CD4-positive, alpha-beta T cell treated with Interleukin-1 beta for 1 hour (primary cell): ENCODE results near the gene FAM47E.

Experiments used
- DNase-seq, 2 donors: peaks; one replicate each; pipeline ENCODE4 v3.0.0-alpha.2; 2020 to 2022

FAM47E gene

GRCh38 chr4:76251441-76252270 lies at the start of gene FAM47E:
Gene FAM47E, plus strand, starts transcription at chr4:76251721. Its CDS starts 26 bp downstream, at chr4:76251747.
- peak; percentile 20 to 56 for DNase-seq

- no peak for DNase-seq
Measured at GRCh38 chr4:76203541-76203940, 48.0 kb upstream of the FAM47E start.

GRCh38 chr4:76204936-76205335 lies 46.6 kb upstream of the FAM47E start:
- DNase-seq = no peak

DNA sequence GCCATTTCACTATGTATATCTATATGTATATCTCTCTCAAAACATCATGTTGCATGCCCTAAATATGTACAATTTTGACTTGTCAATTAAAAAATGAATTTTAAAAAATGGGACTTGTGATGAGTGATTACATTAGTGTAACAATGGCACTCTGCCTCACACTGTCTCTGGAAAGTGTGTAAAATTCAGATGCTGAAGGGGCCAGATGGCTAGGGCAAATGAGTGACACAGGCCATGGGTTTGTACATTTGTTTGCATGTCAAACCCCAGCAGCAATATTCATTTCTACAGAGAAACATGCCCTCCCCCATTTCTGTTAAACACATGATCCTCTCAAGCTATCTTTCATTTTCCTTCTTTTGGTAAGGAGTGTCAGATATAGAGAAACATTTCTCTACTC lies 46.0 kb upstream of the FAM47E start:
- no peak for DNase-seq

DNA sequence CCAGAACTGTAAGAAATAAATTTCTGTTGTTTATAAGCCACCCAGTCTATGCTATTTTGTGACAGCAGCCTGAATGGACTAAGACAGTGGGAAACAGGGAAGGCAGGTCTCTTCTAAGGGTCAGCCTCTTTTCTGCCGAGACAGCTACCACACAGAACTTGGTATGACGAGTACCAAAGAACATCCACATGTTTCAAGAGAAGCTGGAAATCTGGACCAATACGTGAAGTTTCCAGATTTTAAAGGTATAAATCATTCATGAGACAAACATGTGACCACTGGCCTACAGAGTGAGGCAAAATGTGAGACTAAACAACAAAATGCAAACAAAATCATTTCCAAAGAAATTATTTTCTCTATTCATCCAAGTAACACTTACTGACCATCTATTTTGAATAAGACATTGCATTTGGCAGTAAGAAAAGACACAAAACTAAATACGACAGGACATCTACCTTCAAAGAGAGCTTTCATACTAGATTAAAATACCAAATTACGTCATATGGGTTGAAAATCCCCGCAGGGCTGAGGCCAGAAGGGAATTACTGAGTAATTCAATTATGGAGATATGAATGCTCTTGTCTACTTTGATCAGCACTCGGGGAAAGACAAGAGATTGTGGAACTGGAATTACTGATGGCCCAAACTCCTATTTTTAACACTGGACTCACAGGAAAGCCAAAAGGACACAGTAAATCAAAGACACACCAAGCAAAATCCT lies 45.1 kb upstream of the FAM47E start:
- DNase-seq = no peak

DNA sequence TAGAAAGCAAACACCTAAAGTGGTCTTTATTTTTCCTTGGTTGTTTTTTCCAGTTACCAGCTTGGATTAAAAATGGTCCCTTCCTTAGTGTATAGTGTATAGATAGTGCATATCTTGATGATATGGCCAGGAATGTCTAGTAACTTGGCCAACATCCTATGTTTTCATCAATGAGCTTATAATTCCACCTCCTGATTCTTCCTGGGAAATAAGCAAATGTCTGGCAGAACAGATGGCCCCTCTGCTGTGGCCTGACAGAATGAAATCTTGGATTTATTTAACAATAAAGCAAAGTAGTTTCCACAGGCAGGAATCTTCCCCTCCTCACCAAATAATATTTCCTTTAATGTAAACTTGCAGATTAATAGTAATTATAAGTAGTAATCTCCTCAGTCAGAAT lies 44.0 kb upstream of the FAM47E start:
- DNase-seq = no peak

DNA sequence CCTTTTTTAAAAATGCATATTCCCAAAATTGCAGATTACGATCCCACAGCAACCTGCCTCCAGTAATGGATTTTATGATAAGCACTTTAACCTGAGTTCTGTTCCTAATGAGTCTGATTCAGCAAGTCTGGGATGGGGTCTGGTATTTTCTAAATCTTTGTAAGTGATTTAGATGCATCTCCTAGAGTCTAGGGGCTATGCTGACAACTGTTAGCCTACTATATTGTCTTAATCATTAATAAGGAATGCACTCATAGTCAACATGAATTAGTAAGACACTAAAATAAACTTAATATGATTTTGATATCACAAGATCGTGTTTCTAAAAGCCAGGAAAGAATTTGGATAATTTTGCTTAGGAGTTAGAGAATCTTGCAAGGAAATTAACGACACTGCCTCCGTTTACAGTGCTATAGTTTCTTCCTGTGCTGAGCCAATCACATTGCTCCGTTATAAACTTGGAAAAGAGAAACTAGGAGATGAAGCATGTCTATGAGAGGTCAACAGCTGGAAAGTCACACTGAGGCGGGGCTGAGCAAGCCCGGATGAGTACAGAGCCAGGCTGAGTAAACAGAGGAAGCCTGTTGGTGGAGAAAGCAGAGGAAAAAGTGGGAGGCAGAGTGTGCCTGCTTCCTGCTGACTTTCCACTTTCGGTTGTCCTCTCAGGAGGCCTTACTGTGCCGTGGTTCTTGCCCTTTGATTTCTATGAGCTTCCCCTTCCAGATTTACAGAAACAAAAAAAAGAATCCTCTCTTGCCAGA lies 43.3 kb upstream of the FAM47E start:
- no peak for DNase-seq

- no peak for DNase-seq
Measured at GRCh38 chr4:76209881-76210280, 41.6 kb upstream of the FAM47E start.

DNA sequence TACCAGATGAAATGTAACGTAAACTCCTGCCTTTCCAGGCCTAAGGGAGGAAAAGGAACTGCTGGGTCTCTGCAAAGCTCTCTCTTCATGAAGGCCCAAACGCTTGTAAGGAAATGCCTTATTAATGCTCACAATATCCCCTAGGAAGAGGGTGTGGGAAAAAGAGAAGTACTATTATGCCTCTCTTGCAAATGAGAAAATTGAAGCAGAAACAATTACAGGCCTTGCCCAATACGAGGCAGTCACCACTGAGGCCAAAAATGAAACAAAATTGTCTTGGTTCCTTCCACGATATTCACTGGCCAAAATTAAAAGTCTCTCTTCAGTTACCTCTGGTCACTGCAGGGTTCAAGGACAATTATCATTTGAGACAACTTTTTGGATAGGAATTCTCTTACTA lies 41.1 kb upstream of the FAM47E start:
- no peak for DNase-seq

DNA sequence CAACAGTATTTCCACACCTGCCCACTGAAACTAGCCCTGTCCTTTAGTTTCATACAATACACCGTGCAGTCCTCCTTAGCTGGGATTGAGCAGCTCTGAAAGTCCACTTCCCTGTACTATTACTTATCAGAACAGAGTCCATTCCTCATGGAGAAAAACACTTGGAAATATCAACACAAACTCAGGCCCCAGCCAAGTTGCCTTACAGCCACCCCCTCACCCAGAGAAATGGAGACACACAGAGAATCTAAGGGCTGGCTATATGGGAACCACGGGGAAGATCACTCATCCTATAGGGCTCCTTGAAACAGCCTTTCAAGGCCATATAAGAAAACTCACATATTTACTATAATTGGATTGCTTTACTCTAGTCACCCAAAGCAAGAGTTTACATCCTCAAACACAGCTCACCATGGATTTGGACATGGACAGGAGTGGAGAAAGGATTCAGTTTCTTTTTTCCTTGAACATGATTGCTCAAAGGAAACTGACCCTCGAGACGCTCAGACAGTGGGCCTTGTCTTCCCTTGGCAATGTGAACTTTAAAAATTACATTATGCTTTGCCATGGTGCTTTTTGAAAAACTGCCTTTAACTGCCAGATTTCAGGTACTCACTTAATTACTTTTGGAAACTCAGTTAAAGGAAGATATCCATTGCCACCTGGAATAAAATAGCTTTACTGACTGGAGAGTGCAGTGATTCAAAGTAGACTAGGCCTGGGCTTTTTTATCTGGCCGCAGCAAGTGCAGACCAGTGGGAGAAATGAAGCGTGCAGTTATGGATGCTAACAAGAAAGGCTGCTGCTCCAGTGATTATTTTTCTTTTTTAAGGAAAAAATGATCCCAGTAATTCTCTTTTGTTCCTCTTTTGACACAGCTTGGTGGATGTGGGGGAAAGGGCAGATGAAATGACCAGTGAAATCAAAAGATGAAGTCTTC lies 39.5 kb upstream of the FAM47E start:
- DNase-seq = no peak

DNA sequence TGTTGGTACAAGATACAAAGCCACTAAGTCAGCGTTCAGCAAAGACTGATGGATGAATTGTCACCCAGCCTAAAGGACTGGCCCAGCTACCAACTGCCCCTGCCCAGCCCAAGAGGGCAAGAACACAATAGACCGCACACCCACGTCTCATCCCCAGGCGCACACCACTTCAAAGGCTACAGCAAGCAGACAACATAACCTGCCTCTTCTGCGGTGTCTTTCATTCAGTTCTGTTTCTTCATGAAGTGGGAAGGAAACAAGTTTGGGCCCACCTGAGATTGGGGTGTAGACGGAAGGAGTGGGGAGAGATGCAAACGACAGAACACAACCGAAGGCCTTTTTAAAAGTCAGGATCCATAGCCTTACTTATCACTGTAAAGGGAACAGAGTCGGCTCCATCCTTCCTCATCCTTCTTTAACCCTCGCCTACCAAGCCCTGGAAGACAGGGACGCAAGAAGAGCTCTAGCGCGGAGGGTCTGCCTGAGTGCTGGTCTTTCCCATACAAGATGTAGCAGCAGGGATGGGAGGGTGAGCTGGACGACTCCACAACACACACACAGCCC lies 38.6 kb upstream of the FAM47E start:
- DNase-seq = peak; percentile 45 to 57

- DNase-seq = peak; percentile 80 to 81
Measured at GRCh38 chr4:76213415-76214176, 37.9 kb upstream of the FAM47E start, which contains the start of gene SCARB2. Gene SCARB2, minus strand, starts transcription at chr4:76213824. Its CDS starts 281 bp downstream, at chr4:76213543.

- no peak for DNase-seq
Measured at GRCh38 chr4:76214177-76214675, 37.3 kb upstream of the FAM47E start.

GRCh38 chr4:76215077-76215476 lies 36.4 kb upstream of the FAM47E start:
- DNase-seq = no peak

- DNase-seq = no peak
Measured at GRCh38 chr4:76216524-76216923, 35.0 kb upstream of the FAM47E start.

DNA sequence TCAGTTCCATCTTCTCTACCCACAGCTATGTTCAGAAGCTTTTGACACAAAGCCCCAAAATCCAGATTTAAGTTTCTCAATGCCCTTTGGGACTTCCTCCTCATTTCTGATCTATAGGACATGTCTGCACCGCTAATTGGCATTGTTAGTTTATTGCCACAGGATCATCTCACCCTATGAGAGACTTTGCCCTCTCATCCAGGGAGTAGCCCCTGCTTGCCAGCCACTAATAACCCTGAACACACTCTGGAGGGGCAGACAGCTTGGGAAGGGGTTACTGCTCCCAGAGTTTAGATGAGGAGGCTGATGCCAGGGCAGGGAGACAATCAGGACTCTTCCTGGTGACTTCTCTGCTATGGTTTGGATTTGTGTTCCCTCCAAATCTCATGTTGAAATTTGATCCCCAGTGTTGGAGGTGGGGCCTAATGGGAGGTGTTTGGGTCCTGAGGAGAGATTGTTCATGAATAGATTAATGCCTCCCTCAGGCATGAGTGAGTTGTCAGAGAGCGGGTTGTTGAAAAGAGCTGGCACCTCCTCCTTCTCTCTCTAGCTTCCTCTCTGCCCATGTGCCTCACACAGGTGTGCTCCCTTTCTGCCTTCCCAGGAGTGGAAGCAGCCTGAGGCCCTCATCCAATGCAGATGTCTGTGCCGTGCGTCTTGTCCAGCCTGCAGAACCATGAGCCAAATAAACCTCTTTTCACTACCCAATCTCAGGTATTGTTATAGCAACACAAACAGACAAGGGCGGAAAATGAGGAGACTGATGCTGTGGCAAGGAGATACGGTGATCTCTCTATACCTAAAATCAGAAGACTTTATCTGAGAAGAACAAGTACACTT lies 34.3 kb upstream of the FAM47E start:
- DNase-seq = no peak

DNA sequence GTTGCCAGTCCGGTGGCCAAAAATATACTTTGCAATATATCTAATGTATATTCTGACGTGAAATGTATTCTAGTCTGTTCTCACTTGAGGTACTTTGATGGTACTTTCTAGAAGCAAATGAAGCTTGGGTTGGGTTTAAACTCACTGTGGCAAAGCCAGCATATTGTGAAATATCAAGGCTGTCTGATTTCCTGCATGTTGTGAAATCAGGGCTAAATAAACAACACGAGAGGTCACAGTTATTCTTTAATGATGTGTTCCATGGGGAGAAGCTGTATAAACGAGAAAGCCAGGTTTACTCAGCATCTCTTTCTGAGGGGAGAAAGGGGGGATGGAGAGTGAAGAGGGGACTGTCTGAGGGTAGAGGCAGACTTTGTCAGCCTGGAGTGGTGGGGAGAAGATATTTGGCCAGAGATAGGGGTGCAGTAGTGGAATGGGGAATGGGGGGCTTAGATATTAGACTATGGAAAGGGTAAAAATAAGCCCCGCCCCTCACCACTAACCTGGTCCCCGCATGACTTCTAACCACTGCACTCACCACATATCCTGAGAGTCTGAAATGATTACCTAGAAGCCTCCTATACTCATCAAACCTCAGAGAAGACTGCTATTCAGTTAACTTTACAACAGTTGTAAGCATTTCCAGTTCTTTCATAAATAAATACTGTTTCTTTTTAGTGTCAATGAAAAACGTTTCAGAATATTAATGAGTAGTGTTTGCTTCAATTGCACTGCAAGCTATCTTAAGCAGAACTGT lies 32.0 kb upstream of the FAM47E start:
- no peak for DNase-seq

DNA sequence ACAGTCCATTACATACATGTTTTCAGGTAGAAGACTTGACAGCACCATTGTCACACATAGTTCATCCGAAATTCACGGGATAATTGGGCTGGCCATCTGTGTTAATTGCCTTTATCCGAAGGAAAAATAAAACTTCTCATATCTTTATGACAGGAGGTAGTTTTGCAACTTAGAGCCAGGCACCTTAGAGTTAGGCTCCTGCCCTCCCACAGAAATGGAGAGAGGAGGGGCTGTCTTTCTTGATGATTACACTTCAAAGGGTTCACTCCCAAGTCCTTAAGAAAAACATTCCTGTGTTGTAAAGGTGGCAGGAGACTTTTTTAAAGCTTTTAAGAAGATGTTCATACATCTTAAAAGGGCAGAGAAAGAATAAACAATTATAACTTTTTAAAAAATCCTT lies 27.4 kb upstream of the FAM47E start:
- no peak for DNase-seq

GRCh38 chr4:76226418-76226817 lies 25.1 kb upstream of the FAM47E start:
- no peak for DNase-seq
